ENCODE results near the gene G6PC3.

GRCh38 chr17:44122816-44123355 is 52.4 kb downstream of the G6PC3 start:
- no peak for TF ChIP-seq TEAD4 (IDR thresholded peaks at IDR 0.05)
- no peak for TF ChIP-seq CREB1 (IDR thresholded peaks at IDR 0.05; ENCODE audit: low read depth)
- TF ChIP-seq YY1 (IDR thresholded peaks at IDR 0.05; ENCODE audit: low read depth), result no peak
- TF ChIP-seq REST (IDR thresholded peaks at IDR 0.05; ENCODE audit: low read depth), result no peak
- TF ChIP-seq RAD21 (IDR thresholded peaks at IDR 0.05; ENCODE audit: low read depth), result no peak
- no peak for TF ChIP-seq TAF1 (IDR thresholded peaks at IDR 0.05; ENCODE audit: low read depth)
